Spleen (tissue), 7 donors: ENCODE data around the gene TRPT1.

ENCODE experiments used
- CTCF ChIP-seq, 11 experiments: fragments of 200-600 bp in 7 of 11; fragments of 450-650 bp in 4 of 11; sonication (generic) in 4 of 11; IDR thresholded peaks in 8 of 11; conservative IDR thresholded peaks in 3 of 11; 1 replicate in 7 of 11; 2 replicates in 4 of 11; pipeline versions ENCODE4 v1.4.0 to v1.8.0; 2016 to 2021; ENCODE audit warnings: antibody characterized with exemption in 11 of 11, inconsistent platforms in 4 of 11, mild to moderate bottlenecking in 1 of 11
- POLR2AphosphoS5 ChIP-seq, 3 donors: sonication (generic); formaldehyde crosslinking; IDR thresholded peaks; one replicate each; pipeline ENCODE4 v1.5.1; 2017; ENCODE audit warnings: antibody characterized with exemption in 3 of 3
- donor health status: DM: no; HTN: no; CAD: no; lungs with moderate emphysema.
- donor health status: DM: no; HTN: no; CAD: no.
- donor health status: DM: no; HTN: no; CAD: no.

- TF ChIP-seq CTCF (IDR thresholded peaks at IDR 0.05 in 8 of 11, conservative IDR thresholded peaks at IDR 0.05 in 3 of 11) (peak in 7 of 11 experiments; percentile 4 to 75 (median 42)), POLR2AphosphoS5 (IDR thresholded peaks at IDR 0.05) (peak; percentile 97 to 99 (median 99))
These were observed 40.8 kb downstream of the TRPT1 start for GRCh38 chr11:64185175-64185692.
